Endothelial cell of umbilical vein (primary cell): Measurements from ENCODE around the gene PAM16. TPM values are rescaled to one million over a fixed set of nuclear protein-coding genes. Genes with fewer than 3 reads are reported as not detected.

Experiments used
- BruUV-seq: library from RNA; stranded (reverse); fragments of 400-500 nt; replicated peaks from 2 replicates; lab custom pipeline; 2021; lab: Mats Ljungman, UMichigan
- CTCF ChIA-PET: fragments of 300-600, 350-600 bp; sonication (Branson Sonifier 250); formaldehyde crosslinking; loops from one replicate; lab custom pipeline; 2021; ENCODE audit warnings: antibody characterized with exemption, inconsistent platforms; lab: Charles Lee
- POLR2A ChIA-PET: fragments of 300-600, 350-600 bp; sonication (Branson Sonifier 250); formaldehyde crosslinking; loops from one replicate; lab custom pipeline; 2021; ENCODE audit warnings: antibody characterized with exemption, inconsistent platforms; lab: Charles Lee
- DNase-seq: peaks from one replicate; pipeline ENCODE4 v3.0.0-alpha.2; 2011; ENCODE audit warnings: low read depth, low spot score
- FAIRE-seq: peaks from 2 replicates; lab custom pipeline; 2011; peaks lifted over from hg19 to GRCh38; lab: Jason Lieb, UNC
- H2AFZ ChIP-seq: 2 replicates; pipeline ENCODE4 v1.6.0; 2012; ENCODE audit warnings: low read depth, low read length, control low read depth, inconsistent platforms
- H3K27ac ChIP-seq: 2 replicates; pipeline ENCODE4 v1.5.1; 2011; ENCODE audit warnings: low read depth, mild to moderate bottlenecking, control low read depth, low read length, moderate library complexity; ENCODE audit not compliant: insufficient read depth
- H3K27me3 ChIP-seq, 2 experiments: 2 replicates each; pipeline versions ENCODE4 v1.6.0 to v1.6.1; 2011; ENCODE audit warnings: low read length in 2 of 2, mixed read lengths in 1 of 2; ENCODE audit not compliant: control insufficient read depth in 2 of 2, insufficient read depth in 2 of 2
- H3K36me3 ChIP-seq, 2 experiments: 2 replicates in 1 of 2; 3 replicates in 1 of 2; pipeline ENCODE4 v1.5.1; 2011; ENCODE audit warnings: low read length in 2 of 2, mild to moderate bottlenecking in 1 of 2, moderate library complexity in 1 of 2; ENCODE audit not compliant: control insufficient read depth in 2 of 2, insufficient read depth in 2 of 2; ENCODE audit errors: extremely low read depth in 1 of 2
- H3K4me1 ChIP-seq: 3 replicates; pipeline ENCODE4 v1.5.1; 2011; ENCODE audit warnings: mild to moderate bottlenecking, low read length; ENCODE audit not compliant: control insufficient read depth, insufficient read depth; ENCODE audit errors: extremely low read depth
- H3K4me2 ChIP-seq: 2 replicates; pipeline ENCODE4 v1.6.1; 2011; ENCODE audit warnings: low read length, control low read depth, mixed read lengths; ENCODE audit not compliant: insufficient read depth
- H3K4me3 ChIP-seq, 3 experiments: fragments of 200-600 bp in 1 of 3; sonication (generic), shearing (Covaris generic) in 1 of 3; replicated peaks in 1 of 3; 2 replicates each; pipeline ENCODE4 v1.5.1; 2011 to 2016; ENCODE audit warnings: control low read depth in 3 of 3, low read length in 3 of 3, mild to moderate bottlenecking in 2 of 3, inconsistent platforms in 1 of 3, low read depth in 1 of 3, moderate library complexity in 1 of 3; ENCODE audit not compliant: insufficient read depth in 1 of 3
- H3K79me2 ChIP-seq: 2 replicates; pipeline ENCODE4 v1.6.0; 2012; ENCODE audit warnings: low read length, inconsistent platforms; ENCODE audit not compliant: control insufficient read depth, insufficient read depth
- H3K9ac ChIP-seq: replicated peaks from 2 replicates; pipeline ENCODE3; 2011; ENCODE audit warnings: low read length, control low read depth; ENCODE audit not compliant: insufficient read depth; ENCODE audit errors: extremely low read depth
- H3K9me1 ChIP-seq: replicated peaks from 3 replicates; pipeline ENCODE4 v1.6.0; 2011; ENCODE audit warnings: mild to moderate bottlenecking, low read length; ENCODE audit not compliant: control insufficient read depth, insufficient read depth; ENCODE audit errors: extremely low read depth
- H3K9me3 ChIP-seq: replicated peaks from 2 replicates; pipeline ENCODE4 v1.5.1; 2012; ENCODE audit warnings: low read length, inconsistent platforms; ENCODE audit not compliant: control insufficient read depth, insufficient read depth
- H4K20me1 ChIP-seq: replicated peaks from 2 replicates; pipeline ENCODE3; 2011; ENCODE audit warnings: mild to moderate bottlenecking, low read length; ENCODE audit not compliant: control insufficient read depth, insufficient read depth; ENCODE audit errors: extremely low read depth
- CTCF ChIP-seq, 2 donors: IDR thresholded peaks; 1 replicate in 1 of 2; 2 replicates in 1 of 2; pipeline ENCODE4 v1.5.1; 2011; ENCODE audit warnings: low read length in 2 of 2, mild to moderate bottlenecking in 2 of 2, moderate library complexity in 2 of 2, control low read depth in 1 of 2, inconsistent platforms in 1 of 2, low read depth in 1 of 2; ENCODE audit not compliant: insufficient read depth in 1 of 2; ENCODE audit errors: extremely low read depth in 1 of 2
- EZH2 ChIP-seq: IDR thresholded peaks from 2 replicates; pipeline ENCODE4 v1.6.1; 2012; ENCODE audit warnings: borderline replicate concordance, low read depth, mild to moderate bottlenecking, moderate library complexity, low read length, inconsistent platforms; ENCODE audit not compliant: severe bottlenecking
- FOS ChIP-seq: IDR thresholded peaks from 2 replicates; pipeline ENCODE4 v1.6.1; 2011; ENCODE audit warnings: mild to moderate bottlenecking, low read length, moderate library complexity, borderline replicate concordance; ENCODE audit not compliant: insufficient read depth
- GATA2 ChIP-seq: IDR thresholded peaks from 2 replicates; pipeline ENCODE4 v1.7.0; 2011; ENCODE audit warnings: low read depth, mild to moderate bottlenecking, moderate library complexity, mixed read lengths, low read length; ENCODE audit not compliant: insufficient read length, insufficient read depth
- MAX ChIP-seq: IDR thresholded peaks from 2 replicates; pipeline ENCODE4 v1.6.1; 2011; ENCODE audit not compliant: insufficient read depth, insufficient read length
- MYC ChIP-seq: IDR thresholded peaks from one replicate; pipeline ENCODE4 v1.6.1; 2011; ENCODE audit warnings: mild to moderate bottlenecking, low read depth, low read length
- POLR2A ChIP-seq: IDR thresholded peaks from 2 replicates; pipeline ENCODE4 v1.6.1; 2012; ENCODE audit warnings: low read depth, mild to moderate bottlenecking, control low read depth, low read length
- POLR2AphosphoS5 ChIP-seq: IDR thresholded peaks from 2 replicates; pipeline ENCODE4 v1.6.1; 2012; ENCODE audit warnings: low read depth, mild to moderate bottlenecking, control low read depth, low read length, moderate library complexity; ENCODE audit not compliant: insufficient read depth
- dilution Hi-C: fragments of 300-500 bp; cut with MboI; formaldehyde crosslinking; loops from one replicate; pipeline ENCODE4 v1.15.0; 2019; ENCODE audit warnings: low sequenced_read_pairs; ENCODE audit not compliant: extremely low pct_ligation_motif_present
- intact Hi-C: fragments of 100-400 bp; cut with micrococcal nuclease; formaldehyde crosslinking; loops from one replicate; pipeline ENCODE4 v1.10.0; 2022
- polyA plus RNA-seq, 4 experiments: library from polyadenylated mRNA; depleted of rRNA in 3 of 4; stranded (reverse) in 3 of 4; unstranded in 1 of 4; fragments of >200 nt; gene quantifications; 2 replicates each; pipeline versions ENCODE4 v1.2.1 to v1.2.3, GENCODE V29; 2011 to 2012; ENCODE audit warnings: missing spikeins in 1 of 4
- total RNA-seq: library from RNA; stranded (reverse); gene quantifications from 2 replicates; pipeline ENCODE4 v1.2.3, GENCODE V29; 2021

PAM16 gene
- total and polyA plus RNA-seq, 2 donors (not counting 3 experiments of a cell fraction or from before 2014, with no cell fraction given), result 40.0 to 67.2 TPM

- no peak overlapping the region for H3K4me3 ChIP-seq
- no peak overlapping the region for H3K9ac ChIP-seq
- no TSS peak for BruUV-seq
- no peak for TF ChIP-seq GATA2
- TF ChIP-seq EZH2, result no peak
- no peak for TF ChIP-seq POLR2AphosphoS5
- TF ChIP-seq MYC, result no peak
- TF ChIP-seq MAX, result no peak
- no peak for TF ChIP-seq CTCF (IDR thresholded peaks at IDR 0.05; ENCODE audit: extremely low read depth in 1 of 2, insufficient read depth in 1 of 2, low read depth in 1 of 2, low read length in 2 of 2)
- no peak for TF ChIP-seq POLR2A
- no peak for TF ChIP-seq FOS
- POLR2A ChIA-PET, result no interaction called here
- CTCF ChIA-PET, result interaction anchor here (1.0 to 5.6 kb wide), 3 partner anchors 13 to 42 kb away, joined by 3 to 102 read pairs (median 3); no protein-coding TSS in a partner anchor
- H2AFZ ChIP-seq, result no peak overlapping the region
- no peaks in the 10 kb centered on the region for H3K9me3 ChIP-seq
- no peak for DNase-seq
- no peak overlapping the region for H3K27ac ChIP-seq
- H3K9me1 ChIP-seq, result no peaks in the 10 kb centered on the region
- dilution Hi-C loops, result no loop called here
- no peaks in the 10 kb centered on the region for H4K20me1 ChIP-seq
- FAIRE-seq, result no peak
- no peaks in the 10 kb centered on the region for H3K27me3 ChIP-seq
- no peaks in the 10 kb centered on the region for H3K79me2 ChIP-seq
- H3K36me3 ChIP-seq, result peaks cover 0 to 26% of the 10 kb centered on the region in 2 experiments
- no peak overlapping the region for H3K4me2 ChIP-seq
- intact Hi-C loops, result no loop called here
- H3K4me1 ChIP-seq, result no peaks in the 10 kb centered on the region
Measured at GRCh38 chr16:4361944-4362311, 10.8 kb upstream of the PAM16 start.
